ENCODE data around the gene CDK6.
"Not testable (repeated sequence)": the region's sequence is repeated elsewhere in the genome, so short reads cannot be mapped to it uniquely, and the experiment has no call there.

Gene CDK6

DNA sequence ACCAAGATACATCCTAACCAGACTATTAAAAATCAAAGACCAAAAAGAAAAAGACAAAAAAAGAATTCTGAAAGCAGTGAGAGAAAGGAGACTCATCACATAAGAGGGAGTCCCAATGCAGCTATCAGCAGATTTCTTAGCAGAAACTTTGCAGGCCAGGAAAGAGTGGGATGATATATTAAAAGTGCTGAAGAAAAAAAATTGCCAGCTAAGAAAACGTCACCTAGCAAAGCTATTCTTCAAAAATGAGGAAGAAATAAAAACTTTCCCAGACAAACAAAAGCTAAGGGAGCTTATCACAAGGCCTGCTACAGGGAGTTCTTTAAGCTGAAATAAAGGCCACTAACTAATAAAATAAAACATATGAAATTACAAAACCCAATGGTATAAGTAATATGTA lies 40.5 kb upstream of the CDK6 start:
- TF ChIP-seq CTCF (IDR thresholded peaks at IDR 0.05; ENCODE audit: borderline replicate concordance, insufficient read depth, low read depth, low read length): no peak
- H3K4me3 ChIP-seq (ENCODE audit: low read depth, low read length): no peak overlapping the region

DNA sequence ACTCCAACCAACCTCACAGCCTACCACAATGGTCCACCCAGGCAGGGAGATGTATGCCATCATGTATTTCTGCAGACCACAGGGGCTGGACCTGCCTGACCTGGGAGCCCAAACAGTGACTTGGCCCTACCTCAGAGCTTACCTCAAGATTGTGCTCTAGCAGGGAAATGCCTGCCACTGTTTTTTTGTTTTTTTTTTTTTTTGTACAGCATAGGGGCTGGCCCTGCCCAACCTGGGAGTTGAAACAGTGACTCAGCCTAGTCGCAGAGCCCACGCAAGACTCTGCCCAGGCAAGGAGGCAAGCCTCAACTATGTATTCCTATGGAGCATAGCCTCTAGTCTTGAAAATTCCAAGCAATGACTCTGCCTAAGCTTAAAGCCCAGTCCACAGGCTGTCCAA lies 39.3 kb upstream of the CDK6 start:
- no peak for TF ChIP-seq CTCF (IDR thresholded peaks at IDR 0.05; ENCODE audit: borderline replicate concordance, insufficient read depth, low read depth, low read length)

DNA sequence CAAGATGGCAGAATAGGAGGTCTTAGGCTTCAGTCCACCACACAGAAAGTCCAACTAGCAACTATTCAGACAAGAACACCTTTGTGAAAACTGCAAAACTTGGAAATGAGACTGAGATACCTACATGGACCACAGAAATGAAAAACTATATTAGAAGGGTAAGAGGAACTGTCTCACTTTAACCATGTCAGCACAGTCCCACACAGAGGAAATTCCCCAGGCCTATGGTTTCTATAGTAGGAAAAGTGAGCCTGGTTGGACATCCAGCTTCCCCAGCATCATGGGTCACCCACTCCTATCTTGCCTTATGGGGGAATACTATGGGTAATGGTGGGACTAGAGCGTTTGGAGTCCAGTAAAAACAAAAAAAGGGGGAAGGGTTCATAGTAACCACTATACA lies 38.8 kb upstream of the CDK6 start:
- TF ChIP-seq CTCF (IDR thresholded peaks at IDR 0.05; ENCODE audit: borderline replicate concordance, insufficient read depth, low read depth, low read length): no peak
- H3K4me3 ChIP-seq (ENCODE audit: low read depth, low read length): no peak overlapping the region

More for the DNA sequence above, 39.3 kb upstream of the CDK6 start:
- H3K4me3 ChIP-seq (ENCODE audit: low read depth, low read length): no peak overlapping the region

- no peak overlapping the region for H3K4me3 ChIP-seq (ENCODE audit: low read depth, low read length)
- no peak for TF ChIP-seq CTCF (IDR thresholded peaks at IDR 0.05; ENCODE audit: borderline replicate concordance, insufficient read depth, low read depth, low read length)
Observed at GRCh38 chr7:92874567-92874966, 38.2 kb upstream of the CDK6 start.

DNA sequence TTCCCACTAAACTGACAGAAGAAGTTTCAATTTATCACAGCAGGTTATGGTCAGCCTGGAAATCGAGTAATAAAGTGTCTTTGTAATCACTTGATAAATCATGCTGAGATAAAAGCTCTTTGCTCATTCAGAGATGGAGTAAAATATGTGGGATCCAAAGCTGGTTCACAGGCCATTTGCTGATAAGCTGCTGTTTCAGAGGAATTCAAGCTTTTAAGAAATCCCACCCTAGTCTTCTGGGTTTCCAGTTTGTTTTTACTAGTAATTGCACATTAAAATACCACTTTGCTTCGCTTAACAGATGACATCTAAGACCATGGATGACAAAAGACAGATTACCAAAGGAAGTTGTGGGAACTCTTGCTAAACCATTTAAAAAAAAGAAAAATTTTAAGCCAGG lies 37.4 kb upstream of the CDK6 start:
- TF ChIP-seq CTCF (IDR thresholded peaks at IDR 0.05; ENCODE audit: borderline replicate concordance, insufficient read depth, low read depth, low read length): no peak
- H3K4me3 ChIP-seq (ENCODE audit: low read depth, low read length): no peak overlapping the region

- TF ChIP-seq CTCF (IDR thresholded peaks at IDR 0.05; ENCODE audit: borderline replicate concordance, insufficient read depth, low read depth, low read length): no peak
- H3K4me3 ChIP-seq (ENCODE audit: low read depth, low read length): no peak overlapping the region
Observed at GRCh38 chr7:92872701-92873100, 36.3 kb upstream of the CDK6 start.

DNA sequence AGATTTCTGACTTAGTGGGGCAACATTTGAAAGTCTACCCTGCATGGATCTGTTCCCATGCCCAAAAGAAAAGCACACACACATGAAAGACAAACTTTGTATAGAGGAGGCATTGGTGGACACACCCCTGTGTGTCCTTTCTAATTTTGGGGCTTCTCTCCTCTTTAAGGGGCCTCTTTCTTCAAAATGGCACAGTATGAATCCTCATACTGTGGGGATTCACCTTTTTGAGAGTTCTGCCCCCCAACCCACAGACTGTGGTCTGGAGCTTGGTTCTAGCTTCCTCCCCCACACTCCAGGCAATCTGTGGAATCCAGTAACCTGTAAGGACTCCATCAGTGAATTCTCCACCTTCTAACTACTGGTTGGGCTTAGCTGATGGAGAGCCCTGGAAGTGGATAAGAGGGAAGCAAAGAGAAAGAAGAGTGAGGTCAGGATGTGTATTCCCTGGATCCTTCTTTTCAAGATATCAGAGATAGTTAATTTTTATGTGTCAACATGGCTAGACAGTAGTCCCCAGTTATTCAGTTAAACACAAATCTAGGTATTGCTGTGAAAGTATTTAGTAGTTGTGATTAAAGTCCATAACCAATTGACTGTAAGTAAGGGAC lies 32.4 kb upstream of the CDK6 start:
- no peak for TF ChIP-seq CTCF (IDR thresholded peaks at IDR 0.05; ENCODE audit: borderline replicate concordance, insufficient read depth, low read depth, low read length)
- H3K4me3 ChIP-seq (ENCODE audit: low read depth, low read length): no peak overlapping the region

DNA sequence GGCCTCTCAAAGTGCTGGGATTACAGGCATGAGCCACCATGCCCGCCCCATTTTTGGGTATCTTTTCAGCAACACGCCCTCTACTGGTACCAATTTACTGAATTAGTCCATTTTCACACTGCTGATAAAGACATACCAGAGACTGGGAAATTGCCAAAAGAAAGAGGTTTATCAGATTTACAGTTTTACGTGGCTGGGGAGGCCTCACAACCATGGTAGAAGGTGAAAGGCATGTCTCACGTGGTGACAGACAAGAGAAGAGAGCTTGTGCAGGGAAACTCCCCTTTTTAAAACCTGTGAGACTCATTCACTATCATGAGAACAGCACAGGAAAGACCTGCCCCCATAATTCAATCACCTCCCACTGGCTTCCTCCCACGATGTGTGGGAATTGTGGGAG lies 27.8 kb upstream of the CDK6 start:
- not testable (repeated sequence) for H3K4me3 ChIP-seq (ENCODE audit: low read depth, low read length)

Measured in GM12875 (cell line).